Right atrium auricular region (tissue), 2 donors: Measurements from ENCODE around the gene WAS. TPM values are rescaled to one million over a fixed set of nuclear protein-coding genes. Genes with fewer than 3 reads are reported as not detected.

Source experiments
- DNase-seq: peaks from one replicate; pipeline ENCODE4 v3.0.0-alpha.2; 2019; ENCODE audit warnings: low spot score
- H3K27ac ChIP-seq, 2 donors: fragments of 200-600 bp; sonication (generic); 1 replicate in 1 of 2; 2 replicates in 1 of 2; pipeline ENCODE4 v1.5.1; 2016 to 2019
- H3K27me3 ChIP-seq, 2 donors: fragments of 200-600 bp; sonication (generic); one replicate each; pipeline versions ENCODE4 v1.5.1 to v1.6.0; 2017 to 2019
- H3K36me3 ChIP-seq: fragments of 200-600 bp; sonication (generic); one replicate; pipeline ENCODE4 v1.5.1; 2016
- H3K4me1 ChIP-seq, 2 donors: fragments of 200-600 bp; sonication (generic); one replicate each; pipeline versions ENCODE4 v1.5.1 to v1.6.0; 2017 to 2019
- H3K4me3 ChIP-seq, 2 donors: fragments of 200-600 bp; sonication (generic); 1 replicate in 1 of 2; 2 replicates in 1 of 2; pipeline ENCODE4 v1.5.1; 2017 to 2019; ENCODE audit warnings: mild to moderate bottlenecking in 1 of 2, moderate library complexity in 1 of 2
- H3K9me3 ChIP-seq, 2 donors: fragments of 200-600 bp; sonication (generic); one replicate each; pipeline ENCODE4 v1.5.1; 2019
- total RNA-seq, 2 donors: library from RNA; depleted of rRNA; stranded (reverse); fragments of >200 nt; gene quantifications; one replicate each; pipeline ENCODE4 v1.1.0, GENCODE V29; 2016
- TF ChIP-seq, protein P1 (sequence below), 2 donors: fragments of 200-600 bp; sonication (generic); IDR thresholded peaks; one replicate each; pipeline ENCODE4 v1.5.1; 2019; ENCODE audit warnings: antibody characterized with exemption in 2 of 2

Gene WAS
- total RNA-seq, 2 donors from 2014 or later: 3.0 to 4.5 TPM

DNA sequence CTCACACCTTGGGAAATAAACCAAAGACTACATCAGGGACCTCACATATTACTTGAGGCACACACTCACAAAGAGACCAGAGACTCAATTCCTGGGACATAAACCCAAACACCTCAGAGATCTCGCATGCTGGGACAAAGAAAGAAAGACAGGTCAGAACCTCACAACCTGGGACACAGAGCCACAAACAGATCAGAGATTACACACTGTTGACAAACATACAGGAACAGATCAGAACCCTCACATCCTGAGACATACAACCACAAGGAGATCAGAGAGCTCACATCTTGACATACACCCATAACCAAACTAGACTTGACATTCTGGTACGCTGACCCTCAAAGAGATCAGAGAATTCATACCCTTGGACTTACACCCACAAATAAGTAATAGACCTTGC is 30.2 kb downstream of the WAS start:
- no peak for DNase-seq
- no peaks in the 10 kb centered on the region for H3K27me3 ChIP-seq
- peaks cover 0 to 6% of the 10 kb centered on the region in 2 donors for H3K4me1 ChIP-seq
- TF ChIP-seq, protein P1, sequence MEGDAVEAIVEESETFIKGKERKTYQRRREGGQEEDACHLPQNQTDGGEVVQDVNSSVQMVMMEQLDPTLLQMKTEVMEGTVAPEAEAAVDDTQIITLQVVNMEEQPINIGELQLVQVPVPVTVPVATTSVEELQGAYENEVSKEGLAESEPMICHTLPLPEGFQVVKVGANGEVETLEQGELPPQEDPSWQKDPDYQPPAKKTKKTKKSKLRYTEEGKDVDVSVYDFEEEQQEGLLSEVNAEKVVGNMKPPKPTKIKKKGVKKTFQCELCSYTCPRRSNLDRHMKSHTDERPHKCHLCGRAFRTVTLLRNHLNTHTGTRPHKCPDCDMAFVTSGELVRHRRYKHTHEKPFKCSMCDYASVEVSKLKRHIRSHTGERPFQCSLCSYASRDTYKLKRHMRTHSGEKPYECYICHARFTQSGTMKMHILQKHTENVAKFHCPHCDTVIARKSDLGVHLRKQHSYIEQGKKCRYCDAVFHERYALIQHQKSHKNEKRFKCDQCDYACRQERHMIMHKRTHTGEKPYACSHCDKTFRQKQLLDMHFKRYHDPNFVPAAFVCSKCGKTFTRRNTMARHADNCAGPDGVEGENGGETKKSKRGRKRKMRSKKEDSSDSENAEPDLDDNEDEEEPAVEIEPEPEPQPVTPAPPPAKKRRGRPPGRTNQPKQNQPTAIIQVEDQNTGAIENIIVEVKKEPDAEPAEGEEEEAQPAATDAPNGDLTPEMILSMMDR (IDR thresholded peaks at IDR 0.05): no peak
- H3K27ac ChIP-seq: no peak overlapping the region
- no peaks in the 10 kb centered on the region for H3K36me3 ChIP-seq
- H3K4me3 ChIP-seq: no peak overlapping the region
- no peaks in the 10 kb centered on the region for H3K9me3 ChIP-seq

DNA sequence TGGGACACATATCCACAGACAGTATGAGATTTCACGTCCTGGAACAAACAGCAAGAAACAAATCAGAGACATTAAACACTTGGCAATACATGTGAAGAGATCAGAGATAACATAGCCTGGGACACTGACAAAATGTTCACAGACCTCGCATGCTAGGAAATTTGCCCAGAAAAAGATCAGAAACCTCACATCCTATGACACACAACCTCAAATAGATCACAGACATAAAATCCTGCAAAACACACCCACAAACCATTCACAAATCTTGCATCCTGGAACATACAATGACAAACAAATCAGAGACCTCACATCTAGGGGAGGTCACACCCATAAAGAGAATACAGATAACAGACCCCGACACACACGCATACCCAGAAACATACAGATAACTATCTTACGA is 31.0 kb downstream of the WAS start:
- Histone ChIP-seq H3K9me3 (no peaks in the 10 kb centered on the region), H3K27me3 (no peaks in the 10 kb centered on the region), H3K4me1 (peaks cover 0 to 6% of the 10 kb centered on the region in 2 donors), H3K4me3 (no peak overlapping the region), H3K27ac (no peak overlapping the region), H3K36me3 (no peaks in the 10 kb centered on the region)
- no peak for DNase-seq
- TF ChIP-seq, protein P1 (IDR thresholded peaks at IDR 0.05): no peak

GRCh38 chrX:48715072-48715471 is 31.5 kb downstream of the WAS start:
- peaks cover 0 to 6% of the 10 kb centered on the region in 2 donors for H3K4me1 ChIP-seq
- H3K36me3 ChIP-seq: no peaks in the 10 kb centered on the region
- H3K4me3 ChIP-seq: no peak overlapping the region
- H3K9me3 ChIP-seq: no peaks in the 10 kb centered on the region
- no peak overlapping the region for H3K27ac ChIP-seq
- TF ChIP-seq, protein P1 (IDR thresholded peaks at IDR 0.05): no peak
- no peaks in the 10 kb centered on the region for H3K27me3 ChIP-seq
- no peak for DNase-seq

DNA sequence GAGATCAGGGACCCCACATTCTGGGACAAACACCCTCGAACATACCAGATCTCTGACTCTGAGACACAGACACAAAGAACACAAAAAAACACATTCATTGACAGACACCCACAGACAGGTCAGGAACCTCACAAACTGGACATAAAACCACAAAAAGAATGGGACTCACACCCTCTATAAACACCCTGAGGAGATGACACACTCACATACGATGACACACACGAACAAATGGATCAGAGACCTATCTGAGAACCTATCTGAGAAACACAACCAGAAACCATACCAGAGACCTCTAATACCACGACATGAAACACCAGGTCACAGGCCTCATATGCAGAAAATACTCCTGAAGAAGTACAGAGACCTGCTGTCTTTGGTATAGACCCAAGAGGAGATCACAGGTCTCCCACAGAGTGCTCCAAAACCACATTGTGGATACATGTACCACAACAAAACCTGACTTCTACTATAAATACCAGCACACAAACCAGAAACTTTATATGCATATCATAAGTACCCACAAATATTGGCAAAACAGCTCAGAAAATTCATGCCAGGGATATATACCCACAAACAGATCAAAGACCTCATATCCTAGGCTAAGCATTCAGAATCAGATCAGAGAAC is 32.4 kb downstream of the WAS start:
- no peaks in the 10 kb centered on the region for H3K9me3 ChIP-seq
- H3K4me1 ChIP-seq: peaks cover 0 to 6% of the 10 kb centered on the region in 2 donors
- no peak for DNase-seq
- TF ChIP-seq, protein P1 (IDR thresholded peaks at IDR 0.05): no peak
- H3K36me3 ChIP-seq: no peaks in the 10 kb centered on the region
- H3K27ac ChIP-seq: no peak overlapping the region
- H3K4me3 ChIP-seq: no peak overlapping the region
- no peaks in the 10 kb centered on the region for H3K27me3 ChIP-seq

- no peaks in the 10 kb centered on the region for H3K27me3 ChIP-seq
- H3K27ac ChIP-seq: no peak overlapping the region
- H3K4me3 ChIP-seq: no peak overlapping the region
- DNase-seq: no peak
- H3K36me3 ChIP-seq: no peaks in the 10 kb centered on the region
- no peaks in the 10 kb centered on the region for H3K9me3 ChIP-seq
- H3K4me1 ChIP-seq: no peaks in the 10 kb centered on the region
- TF ChIP-seq, protein P1 (IDR thresholded peaks at IDR 0.05): no peak
These were observed 36.4 kb downstream of the WAS start for GRCh38 chrX:48719958-48720357.
